ENCODE measurements around the gene QRFP.

The QRFP gene

GRCh38 chr9:130933114-130934046 lies 36.8 kb upstream of the QRFP start:
- no peak for DNase-seq (ENCODE audit: low spot score)

- DNase-seq (ENCODE audit: low spot score), result no peak
Measured at GRCh38 chr9:130932255-130933079, 35.9 kb upstream of the QRFP start.

DNA sequence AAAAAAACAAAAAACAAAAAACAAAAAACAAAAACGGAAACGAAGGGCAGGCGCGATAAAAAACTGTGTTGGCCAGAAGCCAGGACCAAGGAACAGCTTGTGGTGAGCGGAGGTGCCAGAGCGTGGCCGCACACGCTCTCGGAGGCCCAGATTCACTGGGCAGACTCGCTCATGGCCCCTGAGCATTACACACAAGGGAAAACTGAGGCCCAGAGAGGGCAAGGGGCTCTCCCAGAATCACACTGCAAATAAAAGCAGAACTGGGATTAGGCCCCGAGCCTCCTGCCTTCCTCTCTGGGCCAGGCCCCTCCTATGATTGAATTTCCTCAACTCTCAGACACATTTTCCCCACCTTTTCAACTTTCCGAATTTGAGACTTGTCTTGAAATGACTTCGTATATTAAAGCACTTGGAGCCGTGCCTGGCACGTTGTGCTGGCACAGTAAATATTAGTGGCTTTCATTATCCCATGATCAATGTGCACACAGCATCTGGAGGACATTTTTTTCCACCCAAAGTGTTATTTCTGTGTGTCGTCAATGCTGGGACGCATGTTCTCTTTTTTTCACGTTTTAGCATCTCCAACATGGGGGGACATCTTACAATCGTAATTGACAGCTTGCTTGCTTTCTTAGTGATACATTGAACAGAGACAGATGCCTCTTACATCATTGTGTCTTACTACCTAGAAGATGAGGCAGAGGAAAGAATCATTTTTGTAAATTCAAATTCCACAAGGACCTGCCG lies 35.1 kb upstream of the QRFP start:
- DNase-seq (ENCODE audit: low spot score), result no peak

DNA sequence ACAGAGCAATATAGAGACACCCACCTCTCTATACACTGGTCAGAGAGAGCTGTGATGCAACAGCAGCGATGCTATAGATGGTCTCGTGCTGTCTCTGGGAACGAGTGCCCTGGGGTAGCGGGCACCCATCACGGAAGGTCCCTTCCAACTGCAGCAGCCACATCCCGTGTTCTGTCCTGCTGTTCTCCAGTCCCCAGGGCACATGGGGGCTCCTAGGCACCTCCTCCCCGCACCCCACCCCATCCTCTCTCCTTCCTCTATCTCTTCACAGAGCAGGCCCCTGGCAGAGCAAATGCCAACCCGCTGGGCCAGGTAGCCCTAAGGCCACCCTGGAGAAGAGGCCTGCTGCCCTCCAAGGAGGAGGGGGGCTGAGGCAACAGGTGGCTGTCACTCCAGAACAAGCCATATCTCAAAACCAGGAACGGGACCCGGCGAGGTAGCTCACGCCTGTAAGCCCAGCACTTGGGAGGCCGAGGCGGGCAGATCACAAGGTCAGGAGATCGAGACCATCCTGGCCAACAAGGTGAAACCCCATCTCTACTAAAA lies 34.3 kb upstream of the QRFP start:
- DNase-seq (ENCODE audit: low spot score), result no peak

DNA sequence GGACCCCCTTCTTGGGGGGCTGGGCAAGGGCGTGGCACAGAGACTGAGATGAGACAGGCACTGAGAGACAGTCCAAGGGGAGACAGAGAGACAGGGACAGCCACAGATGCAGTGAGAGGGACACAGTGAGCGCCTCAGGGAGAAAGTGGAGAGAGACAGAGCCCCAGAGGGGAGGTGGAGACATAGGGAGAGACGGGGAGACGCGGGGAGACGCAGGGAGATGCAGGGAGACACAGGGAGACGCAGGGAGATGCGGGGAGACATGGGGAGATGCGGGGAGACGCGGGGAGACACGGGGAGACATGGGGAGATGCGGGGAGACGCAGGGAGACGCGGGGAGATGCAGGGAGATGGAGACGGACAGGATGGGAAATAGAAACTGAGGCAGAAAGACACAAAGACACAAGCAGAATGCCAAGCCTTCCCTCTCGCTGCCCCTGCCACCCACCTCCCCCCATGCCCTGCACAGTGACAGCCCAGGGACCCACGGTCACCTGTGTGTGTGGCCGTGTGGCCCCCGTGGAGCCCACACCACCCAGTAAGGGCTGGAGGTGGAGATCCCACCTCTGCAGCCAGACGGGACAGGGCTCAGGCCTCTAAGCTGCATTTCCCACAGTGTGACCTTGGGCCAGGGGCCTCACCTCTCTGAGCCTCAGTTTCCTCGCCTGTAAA lies 33.7 kb upstream of the QRFP start:
- no peak for DNase-seq (ENCODE audit: low spot score)

- DNase-seq (ENCODE audit: low spot score), result no peak
Measured at GRCh38 chr9:130929571-130930038, 33.0 kb upstream of the QRFP start.

DNA sequence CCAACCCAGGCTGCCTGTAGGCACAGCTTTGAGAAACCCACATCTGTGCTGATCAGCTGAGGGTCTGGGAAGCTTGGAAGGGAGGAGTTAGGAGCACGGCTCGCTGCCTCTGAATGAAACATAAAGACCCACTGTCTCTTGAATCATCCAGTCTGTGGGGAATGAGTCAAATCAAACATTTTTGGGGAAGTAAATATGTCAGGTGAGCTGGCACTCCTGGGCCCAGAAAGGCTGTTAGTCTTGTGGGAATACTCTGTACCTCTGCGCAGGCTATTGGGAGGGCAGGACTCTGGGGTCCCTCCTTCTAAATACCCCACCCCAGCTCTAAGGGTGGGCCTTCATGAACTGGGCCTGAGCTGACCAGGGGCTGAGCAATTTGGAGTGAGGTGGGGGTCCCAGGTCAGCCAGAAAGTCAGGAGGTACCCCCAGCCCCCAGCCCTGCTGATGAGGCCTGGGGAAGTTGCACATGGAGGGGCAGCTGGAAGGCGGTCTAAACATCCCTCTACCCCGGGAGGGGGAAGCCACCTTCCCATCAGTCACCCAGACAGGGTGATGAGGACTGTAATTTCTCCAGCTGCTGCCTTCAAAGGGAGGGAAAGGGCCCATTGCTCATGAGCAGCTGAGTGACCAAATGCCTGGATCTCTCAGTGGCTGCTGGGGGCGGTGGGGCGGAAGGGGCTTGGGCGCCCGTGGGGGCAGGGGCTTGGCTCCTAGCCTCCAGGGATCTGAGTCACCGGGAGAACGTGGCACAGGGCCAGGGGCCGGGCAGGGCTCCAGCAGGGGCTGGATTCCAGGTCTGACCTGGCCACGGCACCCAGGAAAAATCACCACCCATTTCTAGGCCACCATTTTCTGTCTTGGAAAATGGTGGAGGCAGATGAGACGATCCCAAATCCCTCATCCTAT lies 31.6 kb upstream of the QRFP start:
- no peak for DNase-seq (ENCODE audit: low spot score)

GRCh38 chr9:130927338-130927737 lies 30.7 kb upstream of the QRFP start:
- no peak for DNase-seq (ENCODE audit: low spot score)

- no peak for DNase-seq (ENCODE audit: low spot score)
Measured at GRCh38 chr9:130925050-130925678, 28.6 kb upstream of the QRFP start.

- no peak for DNase-seq (ENCODE audit: low spot score)
Measured at GRCh38 chr9:130924448-130924788, 27.8 kb upstream of the QRFP start.

DNA sequence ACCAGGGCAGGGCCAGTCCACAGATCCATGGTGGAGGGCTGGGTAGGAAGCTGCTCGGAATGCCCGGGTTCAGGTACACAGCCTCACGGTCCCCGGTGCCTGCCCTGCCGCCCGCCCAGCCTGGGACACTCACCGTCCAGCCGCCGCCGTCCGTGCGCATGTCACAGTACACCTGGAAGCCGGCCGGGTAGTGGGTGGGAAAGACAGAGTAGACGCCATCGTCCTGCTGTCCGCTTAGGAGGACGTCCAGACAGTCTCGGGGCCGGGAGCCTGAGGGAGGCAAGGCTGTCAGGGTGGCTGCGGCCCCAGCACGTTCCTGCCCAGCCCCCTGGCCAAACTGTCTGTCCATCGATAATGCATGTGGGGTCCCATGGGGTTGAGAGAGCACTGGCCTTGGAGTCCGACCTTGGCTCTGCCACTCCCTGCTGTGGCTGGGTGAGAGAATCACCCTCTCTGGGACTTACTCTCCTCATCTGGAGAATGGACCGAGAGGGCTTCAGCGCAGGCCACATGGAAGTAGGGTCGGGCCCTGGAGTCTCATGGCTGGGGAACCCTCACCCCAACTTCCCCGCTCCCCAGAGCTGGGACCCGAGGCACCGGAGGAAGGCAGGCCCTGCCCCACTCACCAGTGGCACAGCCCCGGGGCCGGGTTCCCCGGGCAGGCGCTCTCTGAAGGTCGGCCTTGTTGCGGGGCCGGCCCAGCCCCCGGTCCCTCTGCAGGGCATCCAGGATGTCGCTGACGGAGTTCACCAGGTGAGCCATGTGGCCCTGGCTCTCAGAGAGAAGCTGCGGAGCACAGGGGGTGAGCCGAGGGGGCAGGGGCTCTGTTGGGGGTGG lies 27.2 kb upstream of the QRFP start:
- no peak for DNase-seq (ENCODE audit: low spot score)

DNA sequence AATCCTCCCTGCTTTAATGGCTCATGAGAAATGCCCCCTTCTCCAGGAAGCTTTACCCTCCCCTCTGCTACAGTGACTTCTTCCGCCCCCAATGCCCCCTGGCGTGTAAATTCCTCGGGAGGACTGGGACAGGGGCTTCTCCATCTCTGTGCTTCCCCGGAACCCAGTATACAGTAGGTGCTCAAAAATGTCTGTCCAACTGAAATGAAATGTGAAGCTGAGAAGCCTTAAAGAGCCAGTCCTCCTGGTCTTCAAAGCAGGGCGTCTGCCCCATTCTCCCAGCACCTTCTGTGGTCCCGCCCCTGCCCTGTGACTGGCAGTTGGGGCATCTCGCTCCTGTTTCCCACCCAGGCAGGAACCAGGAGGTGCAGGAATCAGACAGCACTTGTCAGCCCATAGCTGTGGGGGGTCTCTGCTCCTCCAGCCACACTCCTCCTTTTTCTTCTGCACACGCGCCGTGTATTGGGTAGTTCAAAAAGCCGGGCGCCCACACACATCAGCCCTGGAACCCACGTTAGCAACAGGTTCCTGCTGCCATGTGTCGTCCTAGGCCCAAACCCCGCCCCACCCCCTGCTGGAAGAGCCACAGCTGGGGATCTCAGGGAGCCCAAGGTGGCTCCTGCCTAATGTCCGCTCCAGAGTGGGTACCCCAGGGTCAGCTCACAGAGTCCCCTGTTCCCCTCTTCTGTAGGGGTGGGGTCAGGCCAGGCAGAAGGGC lies 26.4 kb upstream of the QRFP start:
- DNase-seq (ENCODE audit: low spot score), result no peak

DNA sequence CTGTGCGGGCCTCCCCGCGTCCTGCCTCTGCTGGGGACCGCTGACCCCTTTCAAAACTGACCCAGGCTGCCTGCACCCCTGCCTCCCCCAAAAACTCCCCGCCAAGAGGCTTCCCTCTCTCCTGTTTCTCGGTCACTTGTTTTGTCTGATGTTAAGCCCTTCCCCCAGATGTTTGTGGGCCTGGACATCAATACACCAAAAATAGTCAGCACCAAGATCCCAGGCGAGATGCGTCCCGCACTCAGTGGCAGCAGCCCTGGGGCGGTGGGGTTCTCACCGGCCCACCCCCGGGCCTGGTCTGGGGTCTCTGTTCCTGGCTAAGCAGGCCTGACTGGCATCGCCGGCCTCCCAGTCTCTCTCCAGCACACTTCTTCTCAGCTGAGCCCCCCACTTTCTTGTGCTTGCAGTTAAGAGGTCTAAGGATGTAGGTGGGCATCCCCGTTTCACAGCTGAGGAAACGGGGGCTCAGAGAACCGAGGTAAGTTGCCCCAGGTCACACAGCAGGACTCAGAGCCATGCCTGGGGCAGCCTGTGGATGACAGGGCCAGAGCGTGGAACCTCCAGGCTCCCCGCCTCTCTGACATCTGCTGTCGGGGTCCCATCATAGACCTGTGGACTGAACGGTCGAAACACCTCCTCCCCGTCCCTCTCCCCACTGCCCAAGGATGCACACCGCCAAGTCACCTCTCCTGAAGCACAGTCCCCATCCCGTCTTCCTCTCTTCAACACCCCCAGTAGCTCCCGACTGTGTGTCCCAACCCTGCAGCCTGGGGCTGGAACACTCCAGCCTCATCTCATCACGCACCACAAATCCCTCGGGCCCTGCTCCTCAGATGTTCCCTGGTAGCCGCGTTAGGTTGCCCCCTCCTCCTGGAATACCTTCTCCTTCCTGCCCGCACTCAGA lies 25.6 kb upstream of the QRFP start:
- DNase-seq (ENCODE audit: low spot score), result no peak

- no peak for DNase-seq (ENCODE audit: low spot score)
Measured at GRCh38 chr9:130921300-130921988, 24.8 kb upstream of the QRFP start.

DNA sequence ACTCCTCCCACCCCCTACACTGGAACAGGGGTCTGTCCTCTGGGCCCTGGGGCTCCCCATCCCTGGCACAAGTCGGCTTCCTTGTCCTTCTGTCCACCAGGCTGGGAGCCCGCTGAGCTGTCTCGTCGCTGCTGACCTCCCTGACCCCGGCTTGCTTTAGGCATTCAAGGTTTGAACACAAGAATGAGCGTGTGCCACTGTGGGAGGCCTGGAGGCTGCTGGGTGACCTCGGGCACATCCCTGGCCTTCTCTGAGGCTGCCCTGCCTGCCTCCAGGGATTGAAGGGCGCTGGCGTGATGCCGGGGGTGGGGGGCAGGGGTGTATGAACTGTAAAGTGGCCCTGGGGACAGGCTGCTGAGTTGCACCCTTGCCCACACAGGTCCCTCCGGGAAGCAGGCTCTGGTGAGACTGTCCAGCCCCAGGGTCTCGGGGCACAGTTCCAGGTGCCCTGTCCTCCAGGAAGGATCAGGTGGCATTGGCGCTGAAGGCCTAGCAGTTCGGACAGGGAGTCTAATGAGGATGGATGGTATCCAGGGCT lies 24.2 kb upstream of the QRFP start:
- no peak for DNase-seq (ENCODE audit: low spot score)

- no peak for DNase-seq (ENCODE audit: low spot score)
Measured at GRCh38 chr9:130920233-130920632, 23.6 kb upstream of the QRFP start.

All from cerebellar cortex (tissue), 1 donor.